D721Med (cell line): Measurements from ENCODE around the gene TRNP1.

Experiments used
- DNase-seq: peaks from one replicate; pipeline ENCODE4 v3.0.0; 2011; ENCODE audit warnings: low spot score; ENCODE audit not compliant: insufficient read length
- FAIRE-seq: peaks from 2 replicates; lab custom pipeline; 2011; peaks lifted over from hg19 to GRCh38; lab: Jason Lieb, UNC
- TF ChIP-seq, protein P1 (sequence below): IDR thresholded peaks from 2 replicates; pipeline ENCODE4 v1.5.1; 2012; ENCODE audit warnings: mild to moderate bottlenecking, control low read depth; ENCODE audit not compliant: insufficient read depth; ENCODE audit errors: missing control alignments

TRNP1 gene

GRCh38 chr1:27004471-27005165 is 11.1 kb downstream of the TRNP1 start:
- no peak for FAIRE-seq
- TF ChIP-seq, protein P1, sequence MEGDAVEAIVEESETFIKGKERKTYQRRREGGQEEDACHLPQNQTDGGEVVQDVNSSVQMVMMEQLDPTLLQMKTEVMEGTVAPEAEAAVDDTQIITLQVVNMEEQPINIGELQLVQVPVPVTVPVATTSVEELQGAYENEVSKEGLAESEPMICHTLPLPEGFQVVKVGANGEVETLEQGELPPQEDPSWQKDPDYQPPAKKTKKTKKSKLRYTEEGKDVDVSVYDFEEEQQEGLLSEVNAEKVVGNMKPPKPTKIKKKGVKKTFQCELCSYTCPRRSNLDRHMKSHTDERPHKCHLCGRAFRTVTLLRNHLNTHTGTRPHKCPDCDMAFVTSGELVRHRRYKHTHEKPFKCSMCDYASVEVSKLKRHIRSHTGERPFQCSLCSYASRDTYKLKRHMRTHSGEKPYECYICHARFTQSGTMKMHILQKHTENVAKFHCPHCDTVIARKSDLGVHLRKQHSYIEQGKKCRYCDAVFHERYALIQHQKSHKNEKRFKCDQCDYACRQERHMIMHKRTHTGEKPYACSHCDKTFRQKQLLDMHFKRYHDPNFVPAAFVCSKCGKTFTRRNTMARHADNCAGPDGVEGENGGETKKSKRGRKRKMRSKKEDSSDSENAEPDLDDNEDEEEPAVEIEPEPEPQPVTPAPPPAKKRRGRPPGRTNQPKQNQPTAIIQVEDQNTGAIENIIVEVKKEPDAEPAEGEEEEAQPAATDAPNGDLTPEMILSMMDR: no peak

GRCh38 chr1:27005166-27005530 is 11.7 kb downstream of the TRNP1 start:
- FAIRE-seq: no peak
- no peak for DNase-seq
- TF ChIP-seq, protein P1: no peak

More at GRCh38 chr1:27004471-27005165, 11.1 kb downstream of the TRNP1 start:
- DNase-seq: no peak

DNA sequence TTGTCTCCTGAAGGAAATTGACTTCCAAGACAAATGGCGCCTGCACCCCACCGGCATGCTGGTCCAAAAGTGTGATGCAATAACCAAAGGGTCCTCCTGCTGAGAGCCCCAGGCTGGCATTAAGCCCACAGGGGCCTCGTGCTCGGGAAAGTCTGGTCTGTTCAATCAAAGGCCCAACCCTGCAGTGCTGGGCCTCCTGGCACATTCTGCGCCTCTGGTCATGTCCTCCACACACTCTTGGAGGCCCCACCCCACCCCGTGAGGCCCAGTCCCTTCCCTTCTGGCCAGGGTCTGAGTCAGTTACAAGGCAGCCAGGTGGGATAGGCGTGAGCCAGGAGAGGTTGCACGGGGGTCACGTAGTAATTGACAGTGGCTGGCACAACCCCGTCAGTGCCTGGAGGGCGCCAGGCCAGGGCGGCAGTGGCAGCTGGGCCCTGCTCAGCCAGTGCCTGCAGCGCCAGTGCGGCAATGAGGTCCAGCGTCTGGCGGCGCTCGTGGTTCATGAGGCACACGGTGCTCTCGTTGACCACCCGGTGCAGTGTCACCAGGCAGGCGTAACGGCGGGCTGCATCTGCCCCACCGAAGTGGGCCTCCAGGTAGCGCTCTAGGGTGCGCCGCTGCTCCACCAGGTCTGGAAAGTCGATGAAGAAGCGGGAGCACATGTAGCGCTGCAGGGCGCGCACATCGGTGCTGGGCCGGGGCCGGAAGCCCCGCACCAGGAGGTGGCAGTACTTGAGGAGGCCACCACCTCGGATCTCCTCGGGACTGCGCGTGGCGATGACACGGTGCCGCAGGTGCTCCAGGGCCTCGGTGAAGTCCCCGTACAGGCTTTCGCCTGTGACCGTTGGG is 12.4 kb downstream of the TRNP1 start:
- DNase-seq (no peak), FAIRE-seq (no peak)
- TF ChIP-seq, protein P1: no peak

- no peak for DNase-seq
- FAIRE-seq: no peak
- TF ChIP-seq, protein P1: no peak
Observed at GRCh38 chr1:27006683-27007082, 13.2 kb downstream of the TRNP1 start.

DNA sequence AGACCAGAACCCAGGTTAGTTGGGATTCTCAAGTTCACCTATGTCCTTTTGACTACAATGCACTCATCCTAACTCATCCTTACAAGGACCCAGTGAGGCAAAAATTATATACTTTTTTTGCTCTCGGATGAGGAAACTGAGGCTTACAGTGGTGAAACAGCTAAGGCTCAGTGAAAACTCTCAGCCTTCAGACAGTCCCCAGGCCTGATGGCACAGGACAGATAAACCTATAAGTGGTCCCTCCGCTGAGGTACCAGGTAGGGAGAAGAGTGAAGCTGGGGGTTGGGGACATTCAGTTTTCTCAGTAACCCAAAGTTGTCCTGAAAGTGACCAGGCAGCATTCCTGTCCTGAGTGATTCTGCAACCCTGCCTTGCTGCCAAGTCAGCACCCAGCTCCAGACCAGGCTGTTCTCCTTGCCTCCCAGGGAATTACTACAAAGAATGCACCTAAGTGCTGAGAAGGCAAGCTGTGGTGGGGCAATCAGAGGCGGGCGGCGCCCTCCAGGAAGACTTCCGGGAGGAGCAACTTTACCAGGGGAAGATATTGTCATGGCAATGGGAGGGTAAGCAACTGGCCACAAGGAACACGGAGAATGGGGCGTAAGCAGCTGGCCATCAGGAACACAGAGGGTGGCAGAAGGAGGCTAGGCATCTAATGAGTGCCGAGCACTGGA is 14.6 kb downstream of the TRNP1 start:
- no peak for DNase-seq
- FAIRE-seq: no peak
- TF ChIP-seq, protein P1: no peak

DNA sequence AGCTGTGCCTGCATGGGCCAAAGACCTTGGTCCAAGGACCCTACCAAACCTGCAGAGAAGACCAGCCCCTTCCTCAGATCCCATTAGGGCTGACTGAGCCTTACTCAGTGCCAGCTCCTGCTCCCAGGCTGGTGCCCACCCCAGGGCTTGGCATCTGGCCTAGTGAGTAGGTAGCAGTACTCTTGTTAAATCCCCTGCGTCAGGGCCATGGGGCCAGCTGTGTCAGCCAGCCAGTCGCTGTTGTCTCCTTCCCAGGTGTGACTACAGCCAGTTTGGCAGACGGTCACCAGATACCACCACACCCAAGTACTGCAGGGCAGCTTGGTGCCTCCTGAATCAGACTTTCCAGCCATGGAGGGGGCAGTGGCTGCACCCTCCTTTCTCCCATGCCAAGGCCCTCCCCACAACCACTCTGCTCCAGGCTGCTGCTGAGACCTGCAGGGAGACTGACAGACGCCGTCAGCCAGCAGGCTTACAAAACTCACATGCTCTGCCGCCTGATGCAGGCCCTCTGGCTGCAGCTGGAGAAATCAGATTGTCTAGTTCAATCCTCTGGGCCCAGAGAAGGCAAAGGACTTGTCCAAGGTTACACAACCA is 16.2 kb downstream of the TRNP1 start:
- no peak for FAIRE-seq
- no peak for DNase-seq
- TF ChIP-seq, protein P1: no peak
